Hepatocyte (in vitro differentiated cells): ENCODE results near the gene STUB1. TPM values are rescaled to one million over a fixed set of nuclear protein-coding genes. Genes with fewer than 3 reads are reported as not detected.
A peak's percentile ranks its signal among the peaks of the same experiment; 100 is the strongest.

ENCODE experiments used
- DNase-seq: peaks from one replicate; pipeline ENCODE4 v3.0.0-alpha.2; 2016; ENCODE audit warnings: low spot score
- H2AFZ ChIP-seq: fragments of 200-600 bp; sonication (generic); 2 replicates; pipeline ENCODE4 v1.6.0; 2016; ENCODE audit warnings: antibody characterized with exemption, mild to moderate bottlenecking
- H3K27ac ChIP-seq: fragments of 200-600 bp; sonication (generic); 2 replicates; pipeline ENCODE4 v1.5.1; 2016; ENCODE audit warnings: mild to moderate bottlenecking
- H3K27me3 ChIP-seq: fragments of 200-600 bp; sonication (generic); 2 replicates; pipeline ENCODE4 v1.6.1; 2016
- H3K36me3 ChIP-seq: fragments of 200-600 bp; sonication (generic); replicated peaks from 2 replicates; pipeline ENCODE4 v1.5.1; 2016; ENCODE audit warnings: low read depth; ENCODE audit not compliant: insufficient read depth
- H3K4me1 ChIP-seq: fragments of 200-600 bp; sonication (generic); 2 replicates; pipeline ENCODE4 v1.5.1; 2016; ENCODE audit warnings: mild to moderate bottlenecking, moderate library complexity; ENCODE audit not compliant: insufficient read depth
- H3K4me2 ChIP-seq: fragments of 200-600 bp; sonication (generic); 2 replicates; pipeline ENCODE4 v1.6.0; 2016
- H3K4me3 ChIP-seq: fragments of 200-600 bp; sonication (generic); 2 replicates; pipeline ENCODE4 v1.5.1; 2016; ENCODE audit warnings: mild to moderate bottlenecking
- H3K79me2 ChIP-seq: fragments of 200-600 bp; sonication (generic); 2 replicates; pipeline ENCODE4 v1.6.0; 2017; ENCODE audit warnings: mild to moderate bottlenecking
- H3K9me2 ChIP-seq: fragments of 200-600 bp; sonication (generic); replicated peaks from 2 replicates; pipeline ENCODE4 v1.6.0; 2017; ENCODE audit warnings: mild to moderate bottlenecking; ENCODE audit not compliant: insufficient read depth
- H3K9me3 ChIP-seq: fragments of 200-600 bp; sonication (generic); 2 replicates; pipeline ENCODE4 v1.5.1; 2016; ENCODE audit warnings: low read depth, mild to moderate bottlenecking
- H4K20me1 ChIP-seq: fragments of 200-600 bp; sonication (generic); 2 replicates; pipeline ENCODE4 v1.6.0; 2016; ENCODE audit warnings: mild to moderate bottlenecking; ENCODE audit not compliant: insufficient read depth, poor library complexity, severe bottlenecking
- CTCF ChIP-seq: fragments of 200-600 bp; sonication (generic); IDR thresholded peaks from 2 replicates; pipeline ENCODE4 v1.5.1; 2016; ENCODE audit warnings: antibody characterized with exemption, mild to moderate bottlenecking; ENCODE audit not compliant: poor library complexity
- EZH2 ChIP-seq: fragments of 200-600 bp; sonication (generic); IDR thresholded peaks from 2 replicates; pipeline ENCODE4 v1.6.1; 2016; ENCODE audit warnings: antibody characterized with exemption, mild to moderate bottlenecking, borderline replicate concordance
- EZH2phosphoT487 ChIP-seq: fragments of 200-600 bp; sonication (generic); IDR thresholded peaks from one replicate; pipeline ENCODE4 v1.6.1; 2018; ENCODE audit warnings: antibody characterized with exemption, mild to moderate bottlenecking, low read depth, moderate library complexity; ENCODE audit not compliant: unreplicated experiment, severe bottlenecking
- WGBS: methylation state at CpG from one replicate; pipeline ENCODE4 v1.1.6; 2016; ENCODE audit warnings: low lambda C conversion rate; ENCODE audit errors: missing lambda C conversion rate; 5-methylcytosine and 5-hydroxymethylcytosine counted together
- polyA plus RNA-seq: library from polyadenylated mRNA; unstranded; fragments of >200 nt; fragmentation: Nextera tagmentation; extraction: Ambion mirVana; gene quantifications from 2 replicates; pipeline ENCODE4 v1.2.1, GENCODE V29; 2016
- total RNA-seq: library from RNA; depleted of rRNA; stranded (reverse); fragments of >200 nt; gene quantifications from 2 replicates; pipeline ENCODE4 v1.2.3, GENCODE V29; 2014

The STUB1 gene
- total and polyA plus RNA-seq, 2 experiments from 2014 or later = 116 to 249 TPM

DNA sequence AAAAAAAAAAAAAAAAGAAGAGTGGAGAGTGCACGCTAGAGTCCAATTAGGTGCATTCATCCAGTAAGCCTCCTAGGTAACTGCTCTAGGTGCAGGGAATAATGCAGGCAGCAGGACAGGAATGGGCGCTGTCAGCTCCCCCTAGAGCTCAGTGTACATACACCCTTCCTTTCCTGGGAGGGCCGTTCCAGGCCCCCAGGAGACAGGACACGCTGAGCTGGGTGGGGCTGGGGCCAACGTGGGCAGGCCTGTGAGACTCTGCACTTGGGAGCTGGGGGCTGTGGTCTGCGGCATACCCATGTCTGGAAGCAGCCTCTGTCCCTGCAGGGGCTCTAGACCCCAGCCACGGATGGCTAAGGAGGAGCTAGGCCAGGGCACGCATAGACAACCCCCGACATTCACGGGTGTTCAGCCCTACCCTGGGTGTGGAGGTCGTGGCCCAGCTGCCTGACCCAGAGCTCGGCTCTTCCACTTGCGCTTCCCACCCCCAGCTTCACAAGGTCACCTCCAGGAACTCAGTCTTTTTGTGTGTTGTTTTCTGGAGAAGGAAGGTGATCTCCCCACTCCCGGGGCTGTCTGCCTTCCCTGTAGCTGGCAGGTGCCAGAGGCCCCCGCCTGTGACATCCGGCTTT lies 39.7 kb downstream of the STUB1 start:
- 26% methylated on average over 16 of the region's 16 CpGs for WGBS
- Histone ChIP-seq H3K9me3 (no peaks in the 10 kb centered on the region), H3K36me3 (no peaks in the 10 kb centered on the region), H3K27me3 (peaks cover 12% of the 10 kb centered on the region), H2AFZ (no peak overlapping the region), H3K79me2 (no peaks in the 10 kb centered on the region), H3K4me2 (peak overlapping the region; percentile 100), H3K4me1 (peaks cover 22% of the 10 kb centered on the region), H4K20me1 (peaks cover 11% of the 10 kb centered on the region), H3K4me3 (no peak overlapping the region), H3K27ac (peak overlapping the region; percentile 96), H3K9me2 (no peaks in the 10 kb centered on the region)
- TF ChIP-seq EZH2phosphoT487 = no peak
- no peak for TF ChIP-seq EZH2
- TF ChIP-seq CTCF = no peak
- no peak for DNase-seq

- Histone ChIP-seq H3K27ac (peak overlapping the region; percentile 96), H3K9me2 (no peaks in the 10 kb centered on the region), H3K9me3 (no peaks in the 10 kb centered on the region), H4K20me1 (peaks cover 11% of the 10 kb centered on the region), H3K4me1 (peaks cover 19% of the 10 kb centered on the region), H3K27me3 (peaks cover 12% of the 10 kb centered on the region), H3K4me3 (peak overlapping the region; percentile 98), H3K79me2 (no peaks in the 10 kb centered on the region), H2AFZ (peak overlapping the region; percentile 97), H3K4me2 (peak overlapping the region; percentile 100), H3K36me3 (no peaks in the 10 kb centered on the region)
- DNase-seq = peak; percentile 73
- no peak for TF ChIP-seq EZH2
- TF ChIP-seq EZH2phosphoT487 = no peak
- TF ChIP-seq CTCF = no peak
- 2% methylated on average over 37 of the region's 38 CpGs for WGBS
Measured at GRCh38 chr16:720447-720989, 40.3 kb downstream of the STUB1 start.

DNA sequence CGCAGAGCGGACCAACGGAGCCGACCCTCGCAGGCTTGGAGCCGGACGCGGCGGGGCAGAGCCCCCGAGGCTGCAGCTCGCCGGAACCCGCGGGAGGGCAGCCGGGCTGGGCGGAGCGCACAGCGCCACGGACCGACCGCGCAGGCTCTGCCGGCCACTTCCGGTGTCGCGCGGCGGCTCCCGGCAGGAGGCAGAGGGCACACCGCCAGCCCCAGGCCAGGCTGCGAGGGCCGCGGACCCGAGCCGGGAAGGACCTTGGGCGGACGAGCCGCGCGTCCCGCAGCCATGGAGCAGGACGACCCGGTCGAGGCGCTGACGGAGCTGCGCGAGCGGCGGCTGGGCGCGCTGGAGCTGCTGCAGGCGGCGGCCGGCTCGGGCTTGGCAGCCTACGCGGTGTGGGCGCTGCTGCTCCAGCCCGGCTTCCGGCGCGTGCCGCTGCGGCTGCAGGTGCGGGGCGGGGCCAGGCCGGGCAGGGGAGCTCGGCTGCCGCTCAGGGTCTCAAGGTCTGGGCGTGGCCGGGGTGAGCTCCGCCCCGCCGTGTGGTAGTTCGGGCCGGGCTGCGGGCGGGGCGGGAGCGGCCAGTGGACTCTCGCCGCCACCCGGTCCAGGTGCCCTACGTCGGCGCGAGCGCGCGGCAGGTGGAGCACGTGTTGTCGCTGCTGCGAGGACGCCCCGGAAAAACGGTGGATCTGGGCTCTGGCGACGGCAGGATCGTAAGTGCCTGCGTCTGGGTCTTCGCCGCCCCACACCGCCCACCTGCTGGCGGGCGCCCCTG lies 41.0 kb downstream of the STUB1 start, which contains the start of gene ANTKMT:
Gene ANTKMT (plus strand): TSS at position 157 of the 775 bp plus-strand sequence. CDS start 129 bp downstream, at position 286.
- Histone ChIP-seq H3K36me3 (no peaks in the 10 kb centered on the region), H3K27ac (peak within 1 kb of the TSS; percentile 96), H3K4me3 (peak within 1 kb of the TSS; percentile 98), H2AFZ (peak within 1 kb of the TSS; percentile 97), H3K4me2 (peak within 1 kb of the TSS; percentile 100), H3K27me3 (peaks cover 8% of the 10 kb centered on the region), H3K4me1 (peaks cover 14% of the 10 kb centered on the region), H3K9me2 (no peaks in the 10 kb centered on the region), H4K20me1 (peaks cover 11% of the 10 kb centered on the region), H3K79me2 (no peaks in the 10 kb centered on the region), H3K9me3 (no peaks in the 10 kb centered on the region)
- TF ChIP-seq EZH2phosphoT487 (no peak), CTCF (no peak), EZH2 (no peak)
- 14% methylated on average over 78 of the region's 106 CpGs for whole genome bisulfite sequencing
- DNase-seq = peak; percentile 94
